Measurements from ENCODE around the gene XXYLT1. TPM values are rescaled to one million over a fixed set of nuclear protein-coding genes. Genes with fewer than 3 reads are reported as not detected.

The XXYLT1 gene
- total RNA-seq, 4 donors from 2014 or later: 9.7 to 30.1 (median 17.7) TPM

DNA sequence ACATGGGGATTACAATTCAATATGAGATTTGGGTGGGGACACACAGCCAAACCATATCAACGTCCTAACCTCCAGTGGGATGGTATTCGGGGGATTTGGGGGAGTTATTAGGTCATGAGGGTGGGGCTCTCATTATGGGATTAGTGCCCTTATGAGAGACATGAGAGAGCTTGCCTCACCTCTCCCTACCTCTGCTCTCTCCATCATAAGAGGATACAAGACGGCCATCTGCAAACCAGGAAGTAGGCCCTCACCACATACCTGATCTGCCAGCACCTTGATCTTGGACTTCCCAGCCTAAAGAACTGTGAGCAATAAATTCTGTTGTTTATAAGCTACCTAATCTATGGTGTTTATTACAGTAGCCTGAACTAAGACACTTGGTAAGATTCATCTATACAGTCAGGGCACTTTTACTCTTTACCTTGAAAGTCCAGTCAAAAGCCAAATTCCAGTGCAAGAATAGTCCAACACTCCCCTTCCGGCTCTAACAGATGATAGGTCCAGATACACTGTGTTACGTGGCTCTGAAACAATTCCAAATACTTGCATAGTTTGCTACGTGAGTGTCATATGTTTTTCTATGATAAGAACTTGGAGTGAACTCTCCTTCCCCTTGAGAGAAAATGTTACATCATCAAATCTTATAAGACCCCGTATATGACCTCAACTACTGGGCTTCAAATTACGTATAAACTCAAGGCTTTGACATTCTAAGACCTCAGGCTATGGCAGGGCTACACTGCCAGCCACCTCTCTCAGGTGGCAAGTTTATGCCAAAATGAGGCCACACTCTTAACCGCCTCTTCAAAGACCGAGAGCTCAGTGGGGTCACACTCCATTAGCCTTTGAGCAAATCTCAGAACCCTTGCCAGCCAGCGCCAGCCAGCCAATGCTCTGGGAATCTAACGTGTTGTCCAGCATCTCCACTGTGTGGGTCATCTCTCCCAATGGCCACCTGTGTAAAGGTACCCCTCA is 129.9 kb downstream of the XXYLT1 start:
- no peak overlapping the region for H3K4me3 ChIP-seq (ENCODE audit: low read depth, poor library complexity, severe bottlenecking)
- intact Hi-C loops (cut with DNase I; ENCODE audit: low total_unique reads): no loop called here
- 92 to 96% methylated on average over 12 of the region's 12 CpGs for WGBS, 2 donors
- TF ChIP-seq, protein P1, sequence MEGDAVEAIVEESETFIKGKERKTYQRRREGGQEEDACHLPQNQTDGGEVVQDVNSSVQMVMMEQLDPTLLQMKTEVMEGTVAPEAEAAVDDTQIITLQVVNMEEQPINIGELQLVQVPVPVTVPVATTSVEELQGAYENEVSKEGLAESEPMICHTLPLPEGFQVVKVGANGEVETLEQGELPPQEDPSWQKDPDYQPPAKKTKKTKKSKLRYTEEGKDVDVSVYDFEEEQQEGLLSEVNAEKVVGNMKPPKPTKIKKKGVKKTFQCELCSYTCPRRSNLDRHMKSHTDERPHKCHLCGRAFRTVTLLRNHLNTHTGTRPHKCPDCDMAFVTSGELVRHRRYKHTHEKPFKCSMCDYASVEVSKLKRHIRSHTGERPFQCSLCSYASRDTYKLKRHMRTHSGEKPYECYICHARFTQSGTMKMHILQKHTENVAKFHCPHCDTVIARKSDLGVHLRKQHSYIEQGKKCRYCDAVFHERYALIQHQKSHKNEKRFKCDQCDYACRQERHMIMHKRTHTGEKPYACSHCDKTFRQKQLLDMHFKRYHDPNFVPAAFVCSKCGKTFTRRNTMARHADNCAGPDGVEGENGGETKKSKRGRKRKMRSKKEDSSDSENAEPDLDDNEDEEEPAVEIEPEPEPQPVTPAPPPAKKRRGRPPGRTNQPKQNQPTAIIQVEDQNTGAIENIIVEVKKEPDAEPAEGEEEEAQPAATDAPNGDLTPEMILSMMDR (IDR thresholded peaks at IDR 0.05): no peak
- no peak for TF ChIP-seq POLR2A (IDR thresholded peaks at IDR 0.05)
- DNase-seq (ENCODE audit: low spot score in 2 of 2): no peak

DNA sequence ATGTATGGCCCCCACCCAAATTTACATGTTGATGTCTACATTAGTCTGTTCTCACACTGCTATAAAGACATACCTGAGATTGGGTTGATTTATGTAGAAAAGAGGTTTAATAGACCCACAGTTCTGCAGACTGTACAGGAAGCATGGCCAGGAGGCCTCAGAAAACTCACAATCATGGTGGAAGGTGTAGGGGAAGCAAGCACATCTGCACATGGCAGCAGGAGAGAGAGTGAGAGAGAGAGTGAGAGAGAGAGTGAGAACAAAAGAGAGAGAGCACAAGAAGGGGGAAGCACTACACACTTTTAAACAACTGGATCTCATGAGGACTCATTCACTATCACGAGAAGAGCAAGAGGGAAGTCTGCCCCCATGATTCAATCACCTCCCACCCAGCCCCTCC is 130.5 kb downstream of the XXYLT1 start:
- TF ChIP-seq, protein P1 (IDR thresholded peaks at IDR 0.05): no peak
- no peak for TF ChIP-seq POLR2A (IDR thresholded peaks at IDR 0.05)
- no peak for DNase-seq (ENCODE audit: low spot score in 2 of 2)
- intact Hi-C loops (cut with DNase I; ENCODE audit: low total_unique reads): no loop called here
- WGBS, 2 donors: 90 to 100% methylated on average over 1 of the region's 1 CpG
- no peak overlapping the region for H3K4me3 ChIP-seq (ENCODE audit: low read depth, poor library complexity, severe bottlenecking)

DNA sequence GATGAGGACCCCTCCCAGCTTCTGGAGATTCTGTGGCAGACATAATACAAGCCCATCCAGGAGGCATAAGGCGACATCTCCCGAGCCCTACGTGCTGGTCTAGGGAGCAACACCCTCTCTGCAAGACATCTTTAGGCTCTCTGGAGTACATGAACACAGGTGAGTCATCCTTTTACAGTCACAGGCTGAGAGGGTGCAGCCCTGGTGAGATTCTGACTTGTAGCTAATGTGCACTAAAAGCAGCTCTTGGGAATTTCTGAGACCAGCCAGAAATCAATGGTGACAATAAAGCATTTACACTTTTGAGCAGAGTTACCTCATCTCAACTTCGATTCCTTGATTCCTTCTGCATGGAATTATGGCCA is 131.1 kb downstream of the XXYLT1 start:
- intact Hi-C loops (cut with DNase I; ENCODE audit: low total_unique reads): no loop called here
- 57 to 67% methylated on average over 4 of the region's 4 CpGs for WGBS, 2 donors
- H3K4me3 ChIP-seq (ENCODE audit: low read depth, poor library complexity, severe bottlenecking): no peak overlapping the region
- TF ChIP-seq, protein P1 (IDR thresholded peaks at IDR 0.05): no peak
- TF ChIP-seq POLR2A (IDR thresholded peaks at IDR 0.05): no peak
- no peak for DNase-seq (ENCODE audit: low spot score in 2 of 2)

DNA sequence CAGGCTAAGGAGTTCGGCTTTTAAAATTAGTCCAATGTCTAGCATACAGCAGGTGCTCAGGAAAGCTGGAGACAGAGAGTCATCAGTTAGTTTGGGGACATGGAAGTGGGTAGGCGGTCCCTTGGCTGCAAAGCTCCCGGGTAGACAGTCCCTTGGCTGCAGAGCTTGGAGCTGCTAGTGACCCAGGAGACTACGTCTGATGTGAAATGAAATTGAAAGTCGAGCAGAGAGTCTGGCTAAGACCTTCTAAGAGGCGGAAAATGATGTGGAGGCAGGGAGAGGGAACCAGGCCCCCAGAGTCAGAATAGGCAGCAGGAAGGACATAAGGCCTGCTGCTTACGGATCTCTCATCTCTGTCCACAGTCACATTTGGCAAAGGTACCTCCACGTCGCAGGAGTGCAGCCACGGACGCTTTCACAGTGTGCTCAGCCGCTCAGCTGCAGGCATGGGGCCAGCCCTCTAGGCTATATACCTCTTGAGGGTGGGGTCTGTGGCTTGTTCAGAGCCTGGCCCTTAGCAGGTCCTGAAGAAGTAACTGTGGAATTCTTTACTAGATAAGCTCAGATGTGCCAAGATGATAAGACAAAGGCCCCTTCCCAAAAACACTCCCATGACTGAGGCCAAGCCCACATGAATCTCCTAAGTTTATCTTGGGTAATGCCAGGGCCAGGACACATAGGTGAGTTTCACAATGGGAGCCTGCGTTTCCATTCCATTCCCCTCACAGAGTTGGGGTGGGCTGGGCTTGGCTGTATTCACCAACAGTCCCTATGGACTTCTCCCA is 131.7 kb downstream of the XXYLT1 start:
- no peak for DNase-seq (ENCODE audit: low spot score in 2 of 2)
- TF ChIP-seq, protein P1 (IDR thresholded peaks at IDR 0.05): no peak
- TF ChIP-seq POLR2A (IDR thresholded peaks at IDR 0.05): no peak
- no peak overlapping the region for H3K4me3 ChIP-seq (ENCODE audit: low read depth, poor library complexity, severe bottlenecking)
- intact Hi-C loops (cut with DNase I; ENCODE audit: low total_unique reads): no loop called here
- WGBS, 2 donors: 63 to 67% methylated on average over 13 of the region's 13 CpGs

DNA sequence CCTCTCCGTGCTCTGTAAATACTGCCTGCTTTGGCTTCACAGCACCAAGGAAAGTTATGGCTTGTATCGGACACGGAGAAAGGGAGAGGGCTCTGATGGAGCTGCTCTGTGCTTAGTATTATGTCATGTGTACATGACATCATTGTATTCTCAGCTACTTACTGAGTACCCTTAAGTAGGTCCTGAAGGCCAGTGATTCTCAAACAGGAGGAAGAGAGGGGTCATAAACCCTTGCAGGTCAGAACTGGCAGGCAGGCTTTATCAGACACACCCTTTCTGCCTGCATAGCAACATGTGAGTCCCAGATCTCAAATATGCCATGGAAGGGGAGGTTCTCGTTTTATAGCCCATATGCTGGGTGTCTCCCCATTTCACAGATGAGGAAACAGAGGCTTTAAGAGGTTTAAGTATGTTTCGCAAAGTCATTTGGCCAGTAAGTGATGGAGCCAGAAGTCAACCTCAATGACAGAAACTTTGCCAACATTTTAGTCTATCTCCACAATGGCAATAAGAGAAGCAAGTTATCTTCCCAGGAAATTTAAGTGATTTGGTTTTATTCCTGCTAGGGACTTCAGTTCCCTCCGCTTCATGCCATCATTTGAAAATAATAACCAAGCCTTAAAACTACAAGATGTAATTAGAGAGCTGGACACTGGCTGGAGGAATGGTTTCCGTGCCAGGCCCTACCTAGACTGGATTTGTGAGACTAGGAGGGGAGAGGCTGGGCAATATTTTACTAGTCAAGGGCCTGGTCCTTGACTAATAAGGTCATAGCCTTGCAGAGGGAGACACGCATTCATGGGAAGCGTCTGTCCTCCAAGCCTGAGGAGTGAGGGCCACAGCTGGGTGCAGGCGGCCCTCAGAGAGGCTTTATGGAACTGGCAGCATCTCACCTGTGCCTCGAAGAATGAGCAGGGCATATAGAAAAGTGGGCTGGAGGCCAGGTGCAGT is 133.0 kb downstream of the XXYLT1 start:
- TF ChIP-seq, protein P1 (IDR thresholded peaks at IDR 0.05): no peak
- no peak for TF ChIP-seq POLR2A (IDR thresholded peaks at IDR 0.05)
- DNase-seq (ENCODE audit: low spot score in 2 of 2): no peak
- intact Hi-C loops (cut with DNase I; ENCODE audit: low total_unique reads): no loop called here
- no peak overlapping the region for H3K4me3 ChIP-seq (ENCODE audit: low read depth, poor library complexity, severe bottlenecking)
- WGBS, 2 donors: 87 to 89% methylated on average over 11 of the region's 11 CpGs
